ENCODE results near the gene COL6A3. TPM values are rescaled to one million over a fixed set of nuclear protein-coding genes. Genes with fewer than 3 reads are reported as not detected.

Gene COL6A3
- total RNA-seq, 6 experiments from 2014 or later: 409 to 759 (median 458) TPM

- Mint-ChIP-seq H3K9me3 (no peaks in the 10 kb centered on the region), H3K4me3 (no peak overlapping the region; the same call in 1 of the 2 replicates), H3K27ac (peak overlapping the region; percentile 72), H3K36me3 (ENCODE audit: low read depth) (peaks cover 78% of the 10 kb centered on the region), H3K27me3 (ENCODE audit: insufficient read depth) (peaks cover 29% of the 10 kb centered on the region; the same call in 1 of the 2 replicates), H3K4me1 (ENCODE audit: low read depth) (peaks cover 54% of the 10 kb centered on the region)
- no peak for TF ChIP-seq CTCF (IDR thresholded peaks at IDR 0.05)
- DNase-seq: peak; percentile 30
Observed at GRCh38 chr2:237352279-237352845, 61.6 kb downstream of the COL6A3 start.

DNA sequence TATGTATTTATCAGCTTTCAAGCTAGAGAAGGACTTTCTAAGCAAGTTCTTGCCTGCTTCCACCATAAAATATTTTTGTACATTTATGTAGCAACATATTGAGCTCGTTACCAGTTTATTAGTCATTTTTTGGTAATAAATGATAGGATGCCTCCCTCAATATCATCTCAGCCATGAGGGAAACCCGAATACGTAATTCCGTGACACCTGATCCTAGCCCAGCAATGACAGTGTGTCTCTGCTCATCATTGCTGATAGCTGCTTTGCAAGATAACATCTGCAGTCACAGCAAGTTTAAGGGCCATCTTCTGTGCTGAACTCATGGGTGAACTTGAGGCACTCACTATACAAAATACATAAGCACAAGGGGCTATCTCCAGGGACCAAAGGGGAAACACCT lies 62.2 kb downstream of the COL6A3 start:
- Mint-ChIP-seq H3K4me1 (ENCODE audit: low read depth) (peaks cover 60% of the 10 kb centered on the region), H3K4me3 (no peak overlapping the region), H3K36me3 (ENCODE audit: low read depth) (peaks cover 78% of the 10 kb centered on the region), H3K27me3 (ENCODE audit: insufficient read depth) (peaks cover 34% of the 10 kb centered on the region), H3K9me3 (no peaks in the 10 kb centered on the region), H3K27ac (peak overlapping the region; percentile 72)
- TF ChIP-seq CTCF (IDR thresholded peaks at IDR 0.05): no peak
- DNase-seq: no peak

GRCh38 chr2:237351046-237351445 lies 62.9 kb downstream of the COL6A3 start:
- H3K36me3 Mint-ChIP-seq (ENCODE audit: low read depth): peaks cover 80% of the 10 kb centered on the region
- no peaks in the 10 kb centered on the region for H3K9me3 Mint-ChIP-seq
- peaks cover 34% of the 10 kb centered on the region for H3K27me3 Mint-ChIP-seq (ENCODE audit: insufficient read depth)
- DNase-seq: no peak
- H3K4me3 Mint-ChIP-seq: no peak overlapping the region; the same call in 1 of the 2 replicates
- peaks cover 67% of the 10 kb centered on the region for H3K4me1 Mint-ChIP-seq (ENCODE audit: low read depth)
- no peak for TF ChIP-seq CTCF (IDR thresholded peaks at IDR 0.05)
- peak overlapping the region; percentile 74 for H3K27ac Mint-ChIP-seq

DNA sequence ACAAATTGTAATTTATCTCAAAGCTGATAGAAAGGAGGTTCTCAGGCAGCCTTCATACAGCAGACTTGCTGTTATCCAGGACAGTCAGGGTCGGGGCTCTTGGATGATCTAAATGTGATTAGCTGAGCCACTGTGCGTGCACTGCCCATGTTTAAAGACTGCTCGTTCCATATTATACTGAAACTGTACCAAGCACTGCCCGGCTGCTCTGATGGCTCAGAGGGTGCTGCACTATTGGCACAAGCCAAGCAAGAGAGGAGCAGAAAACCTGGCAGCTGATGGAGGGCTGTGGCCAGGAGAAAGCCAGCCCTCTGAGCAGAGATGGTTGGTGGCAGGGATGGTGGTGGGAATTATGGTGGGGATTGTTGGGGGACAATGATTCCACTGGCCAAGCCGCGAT lies 63.4 kb downstream of the COL6A3 start:
- Mint-ChIP-seq H3K9me3 (no peaks in the 10 kb centered on the region), H3K36me3 (ENCODE audit: low read depth) (peaks cover 80% of the 10 kb centered on the region), H3K4me1 (ENCODE audit: low read depth) (peaks cover 69% of the 10 kb centered on the region), H3K27ac (peak overlapping the region; percentile 74), H3K4me3 (peak overlapping the region; percentile 19; the same call in 1 of the 2 replicates), H3K27me3 (ENCODE audit: insufficient read depth) (peaks cover 32% of the 10 kb centered on the region)
- no peak for TF ChIP-seq CTCF (IDR thresholded peaks at IDR 0.05)
- DNase-seq: no peak

GRCh38 chr2:237350070-237350469 lies 63.9 kb downstream of the COL6A3 start:
- peaks cover 80% of the 10 kb centered on the region for H3K36me3 Mint-ChIP-seq (ENCODE audit: low read depth)
- DNase-seq: no peak
- peaks cover 34% of the 10 kb centered on the region for H3K27me3 Mint-ChIP-seq (ENCODE audit: insufficient read depth)
- no peak overlapping the region; the same call in 1 of the 2 replicates for H3K4me3 Mint-ChIP-seq
- no peaks in the 10 kb centered on the region for H3K9me3 Mint-ChIP-seq
- peak overlapping the region; percentile 74 for H3K27ac Mint-ChIP-seq
- no peak for TF ChIP-seq CTCF (IDR thresholded peaks at IDR 0.05)
- H3K4me1 Mint-ChIP-seq (ENCODE audit: low read depth): peaks cover 69% of the 10 kb centered on the region

Data from HFFc6 (cell line).